ENCODE data around the gene PLCE1.

The PLCE1 gene

GRCh38 chr10:93995182-93995581 is 1.5 kb downstream of the PLCE1 start:
- DNase-seq: no peak

- peak; percentile 67 for DNase-seq
These were observed 2.0 kb downstream of the PLCE1 start for GRCh38 chr10:93995598-93996271.

GRCh38 chr10:93996551-93996950 is 2.8 kb downstream of the PLCE1 start:
- DNase-seq: no peak

- no peak for DNase-seq
These were observed 3.8 kb downstream of the PLCE1 start for GRCh38 chr10:93997546-93997945.

- peak; percentile 77 for DNase-seq
These were observed 5.7 kb downstream of the PLCE1 start for GRCh38 chr10:93999401-93999851.

- no peak for DNase-seq
These were observed 7.1 kb downstream of the PLCE1 start for GRCh38 chr10:94000638-94001415.

GRCh38 chr10:94001416-94001810 is 7.7 kb downstream of the PLCE1 start:
- DNase-seq: no peak

- DNase-seq: no peak
These were observed 8.4 kb downstream of the PLCE1 start for GRCh38 chr10:94002156-94002555.

GRCh38 chr10:94003488-94003887 is 9.8 kb downstream of the PLCE1 start:
- no peak for DNase-seq

- DNase-seq: no peak
These were observed 11.3 kb downstream of the PLCE1 start for GRCh38 chr10:94005050-94005449.

- DNase-seq: peak; percentile 85
These were observed 13.1 kb downstream of the PLCE1 start for GRCh38 chr10:94006591-94007550.

- DNase-seq: no peak
These were observed 14.8 kb downstream of the PLCE1 start for GRCh38 chr10:94008526-94008925.

GRCh38 chr10:94010116-94010515 is 16.4 kb downstream of the PLCE1 start:
- DNase-seq: no peak

GRCh38 chr10:94010886-94011285 is 17.2 kb downstream of the PLCE1 start:
- no peak for DNase-seq

GRCh38 chr10:94011296-94011695 is 17.6 kb downstream of the PLCE1 start:
- DNase-seq: no peak

GRCh38 chr10:94012834-94013233 is 19.1 kb downstream of the PLCE1 start:
- DNase-seq: no peak

- DNase-seq: no peak
These were observed 19.6 kb downstream of the PLCE1 start for GRCh38 chr10:94013331-94013760.

GRCh38 chr10:94014304-94014703 is 20.6 kb downstream of the PLCE1 start:
- no peak for DNase-seq

- DNase-seq: peak; percentile 60
These were observed 23.3 kb downstream of the PLCE1 start for GRCh38 chr10:94016727-94017714.

GRCh38 chr10:94018107-94018506 is 24.4 kb downstream of the PLCE1 start:
- no peak for DNase-seq

GRCh38 chr10:94023906-94024305 is 30.2 kb downstream of the PLCE1 start:
- no peak for DNase-seq

- DNase-seq: no peak
These were observed 30.7 kb downstream of the PLCE1 start for GRCh38 chr10:94024407-94024806.
